Measurements from ENCODE around the gene RARG.

DNA sequence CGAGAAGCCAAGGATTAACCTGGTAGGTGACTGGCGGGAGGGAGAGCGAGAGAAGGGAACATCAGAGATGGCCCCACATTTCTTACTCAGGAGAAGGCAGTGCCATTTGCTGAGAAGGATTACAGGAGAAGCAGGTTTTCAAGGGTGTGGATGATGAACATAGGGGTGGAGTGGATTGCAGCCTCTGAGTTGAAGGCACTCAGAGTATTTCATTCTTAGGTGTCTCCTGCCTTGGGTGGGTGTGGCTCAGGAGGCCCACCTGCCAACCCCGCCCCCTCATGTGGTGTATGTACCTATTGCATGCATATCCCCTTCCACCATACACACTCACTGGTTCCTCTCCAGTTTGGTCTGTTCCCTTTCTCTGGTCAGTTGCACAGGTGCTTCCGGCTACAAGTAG is 42.4 kb upstream of the RARG start:
- TF ChIP-seq, protein P1, sequence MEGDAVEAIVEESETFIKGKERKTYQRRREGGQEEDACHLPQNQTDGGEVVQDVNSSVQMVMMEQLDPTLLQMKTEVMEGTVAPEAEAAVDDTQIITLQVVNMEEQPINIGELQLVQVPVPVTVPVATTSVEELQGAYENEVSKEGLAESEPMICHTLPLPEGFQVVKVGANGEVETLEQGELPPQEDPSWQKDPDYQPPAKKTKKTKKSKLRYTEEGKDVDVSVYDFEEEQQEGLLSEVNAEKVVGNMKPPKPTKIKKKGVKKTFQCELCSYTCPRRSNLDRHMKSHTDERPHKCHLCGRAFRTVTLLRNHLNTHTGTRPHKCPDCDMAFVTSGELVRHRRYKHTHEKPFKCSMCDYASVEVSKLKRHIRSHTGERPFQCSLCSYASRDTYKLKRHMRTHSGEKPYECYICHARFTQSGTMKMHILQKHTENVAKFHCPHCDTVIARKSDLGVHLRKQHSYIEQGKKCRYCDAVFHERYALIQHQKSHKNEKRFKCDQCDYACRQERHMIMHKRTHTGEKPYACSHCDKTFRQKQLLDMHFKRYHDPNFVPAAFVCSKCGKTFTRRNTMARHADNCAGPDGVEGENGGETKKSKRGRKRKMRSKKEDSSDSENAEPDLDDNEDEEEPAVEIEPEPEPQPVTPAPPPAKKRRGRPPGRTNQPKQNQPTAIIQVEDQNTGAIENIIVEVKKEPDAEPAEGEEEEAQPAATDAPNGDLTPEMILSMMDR (IDR thresholded peaks at IDR 0.05): no peak
- TF ChIP-seq POLR2A (IDR thresholded peaks at IDR 0.05): no peak
